IMR-90 (cell line): ENCODE data around the gene LRG1. TPM values are rescaled to one million over a fixed set of nuclear protein-coding genes. Genes with fewer than 3 reads are reported as not detected.

Experiments
- ATAC-seq: fragments of 200-7000 bp; cut with Tn5 transposase; 2 replicates; pipeline ENCODE4 v1.9.1; 2020; ENCODE audit warnings: low read depth, mild to moderate bottlenecking, moderate library complexity
- BruUV-seq: library from RNA; stranded (reverse); fragments of 400-500 nt; replicated peaks from 2 replicates; lab custom pipeline; 2021; lab: Mats Ljungman, UMichigan
- CTCF ChIA-PET: fragments of 300-600 bp; formaldehyde crosslinking; extraction: SDS; loops from one replicate; lab custom pipeline; 2021; ENCODE audit warnings: antibody characterized with exemption; lab: Yijun Ruan, JAX
- POLR2A ChIA-PET: fragments of 300-600 bp; sonication (Branson Sonifier 250); formaldehyde crosslinking; loops from one replicate; lab custom pipeline; 2022; ENCODE audit warnings: antibody characterized with exemption; ENCODE audit not compliant: unreplicated experiment; lab: Charles Lee
- DNase-seq: peaks from one replicate; pipeline ENCODE4 v3.0.0; 2013
- H2AFZ ChIP-seq: replicated peaks from 2 replicates; pipeline ENCODE3; 2013; ENCODE audit warnings: low read length, mild to moderate bottlenecking; ENCODE audit not compliant: poor library complexity
- H2AK5ac ChIP-seq: 2 replicates; pipeline ENCODE4 v1.6.1; 2013; ENCODE audit warnings: low read depth, low read length, inconsistent platforms
- H2AK9ac ChIP-seq: replicated peaks from 2 replicates; pipeline ENCODE3; 2013; ENCODE audit warnings: mild to moderate bottlenecking, low read depth, low read length, moderate library complexity; ENCODE audit not compliant: poor library complexity
- H2BK120ac ChIP-seq: 2 replicates; pipeline ENCODE4 v1.6.1; 2013; ENCODE audit warnings: low read depth, low read length, inconsistent platforms
- H2BK15ac ChIP-seq: 3 replicates; pipeline ENCODE4 v1.6.1; 2013; ENCODE audit warnings: low read depth, low read length, inconsistent platforms
- H2BK20ac ChIP-seq: 2 replicates; pipeline ENCODE4 v1.6.1; 2013; ENCODE audit warnings: low read depth, mild to moderate bottlenecking, inconsistent platforms, low read length, moderate library complexity
- H2BK5ac ChIP-seq: 2 replicates; pipeline ENCODE4 v1.6.1; 2013; ENCODE audit warnings: mild to moderate bottlenecking, low read depth, low read length, inconsistent platforms; ENCODE audit not compliant: poor library complexity, severe bottlenecking
- H3K14ac ChIP-seq: replicated peaks from 2 replicates; pipeline ENCODE4 v1.6.1; 2013; ENCODE audit warnings: low read depth, low read length, inconsistent platforms
- H3K18ac ChIP-seq: 2 replicates; pipeline ENCODE4 v1.6.1; 2013; ENCODE audit warnings: low read depth, low read length, control low read depth
- H3K23ac ChIP-seq: 2 replicates; pipeline ENCODE4 v1.6.1; 2013; ENCODE audit warnings: low read depth, low read length, inconsistent platforms
- H3K27ac ChIP-seq: 2 replicates; pipeline ENCODE4 v1.5.1; 2013; ENCODE audit warnings: mild to moderate bottlenecking, control low read depth, low read length; ENCODE audit not compliant: insufficient read depth
- H3K27me3 ChIP-seq: 2 replicates; pipeline ENCODE4 v1.6.1; 2013; ENCODE audit warnings: low read length; ENCODE audit not compliant: control insufficient read depth, insufficient read depth
- H3K36me3 ChIP-seq: 2 replicates; pipeline ENCODE4 v1.6.1; 2013; ENCODE audit warnings: low read length, mixed read lengths; ENCODE audit not compliant: control insufficient read depth, insufficient read depth
- H3K4ac ChIP-seq: 2 replicates; pipeline ENCODE4 v1.6.1; 2013; ENCODE audit warnings: low read depth, low read length, inconsistent platforms
- H3K4me1 ChIP-seq: 2 replicates; pipeline ENCODE4 v1.6.1; 2013; ENCODE audit warnings: low read length, mixed read lengths; ENCODE audit not compliant: control insufficient read depth, insufficient read depth
- H3K4me2 ChIP-seq: 2 replicates; pipeline ENCODE4 v1.6.1; 2013; ENCODE audit warnings: low read depth, mild to moderate bottlenecking, control low read depth, low read length, moderate library complexity
- H3K4me3 ChIP-seq: 2 replicates; pipeline ENCODE4 v1.5.1; 2013; ENCODE audit warnings: low read depth, mild to moderate bottlenecking, control low read depth, low read length, moderate library complexity; ENCODE audit not compliant: insufficient read depth
- H3K56ac ChIP-seq: 2 replicates; pipeline ENCODE4 v1.6.1; 2013; ENCODE audit warnings: low read length, inconsistent platforms; ENCODE audit not compliant: insufficient read depth; ENCODE audit errors: extremely low read depth
- H3K79me1 ChIP-seq, 2 experiments: 2 replicates each; pipeline ENCODE4 v1.6.1; 2013; ENCODE audit warnings: low read length in 2 of 2, inconsistent platforms in 1 of 2, low read depth in 1 of 2
- H3K9ac ChIP-seq: 2 replicates; pipeline ENCODE4 v1.6.1; 2013; ENCODE audit warnings: low read depth, low read length, control low read depth
- H3K9me1 ChIP-seq: 2 replicates; pipeline ENCODE4 v1.6.1; 2013; ENCODE audit warnings: low read length, inconsistent platforms; ENCODE audit not compliant: insufficient read depth
- H3K9me3 ChIP-seq: 2 replicates; pipeline ENCODE4 v1.6.1; 2013; ENCODE audit warnings: low read length; ENCODE audit not compliant: control insufficient read depth, insufficient read depth
- H4K20me1 ChIP-seq: 2 replicates; pipeline ENCODE4 v1.6.1; 2013; ENCODE audit warnings: low read length, inconsistent platforms; ENCODE audit not compliant: insufficient read depth
- H4K5ac ChIP-seq: 2 replicates; pipeline ENCODE4 v1.6.1; 2013; ENCODE audit warnings: mild to moderate bottlenecking, low read depth, low read length, control low read depth
- H4K8ac ChIP-seq, 2 experiments: 2 replicates each; pipeline ENCODE4 v1.6.1; 2013; ENCODE audit warnings: low read depth in 2 of 2, low read length in 2 of 2, control low read depth in 1 of 2, inconsistent platforms in 1 of 2
- H4K91ac ChIP-seq: 2 replicates; pipeline ENCODE4 v1.6.1; 2013; ENCODE audit warnings: low read depth, low read length, inconsistent platforms; ENCODE audit not compliant: insufficient read depth
- CEBPB ChIP-seq: IDR thresholded peaks from 2 replicates; pipeline ENCODE4 v1.6.1; 2012; ENCODE audit warnings: low read depth, low read length, improper control_type of control experiment
- MXI1 ChIP-seq: IDR thresholded peaks from 2 replicates; pipeline ENCODE4 v1.6.1; 2012; ENCODE audit warnings: low read depth, mild to moderate bottlenecking, low read length, moderate library complexity, borderline replicate concordance
- NFE2L2 ChIP-seq: fragments of 150-350 bp; IDR thresholded peaks from 2 replicates; pipeline ENCODE4 v1.6.1; 2016; ENCODE audit warnings: low read depth, mild to moderate bottlenecking, low read length
- POLR2A ChIP-seq: IDR thresholded peaks from 2 replicates; pipeline ENCODE4 v1.6.1; 2012; ENCODE audit warnings: mild to moderate bottlenecking, low read depth, low read length
- RCOR1 ChIP-seq: IDR thresholded peaks from 2 replicates; pipeline ENCODE4 v1.6.1; 2012; ENCODE audit warnings: mild to moderate bottlenecking, low read length, improper control_type of control experiment; ENCODE audit not compliant: insufficient replicate concordance
- SMC3 ChIP-seq: fragments of 150-350 bp; IDR thresholded peaks from 2 replicates; pipeline ENCODE4 v1.6.1; 2016; ENCODE audit warnings: low read depth, mild to moderate bottlenecking, antibody characterized with exemption, low read length, moderate library complexity
- WGBS, 2 experiments: methylation state at CpG; one replicate each; pipeline versions ENCODE4 v1.1.5 to v1.1.7; 2013; ENCODE audit warnings: missing lambda C conversion rate in 2 of 2; ENCODE audit not compliant: insufficient read length in 1 of 2; ENCODE audit errors: extremely low coverage in 2 of 2; 5-methylcytosine and 5-hydroxymethylcytosine counted together
- dilution Hi-C: fragments of 300-500 bp; cut with HindIII; formaldehyde crosslinking; loops from one replicate; pipeline ENCODE4 v1.14.3; 2018; ENCODE audit warnings: low sequenced_read_pairs; ENCODE audit not compliant: unreplicated experiment
- in situ Hi-C: fragments of 300-500 bp; cut with MboI; formaldehyde crosslinking; loops from 3 replicates; pipeline ENCODE4 v1.14.3; 2019; ENCODE audit warnings: low sequenced_read_pairs, inconsistent platforms, mixed read lengths
- intact Hi-C: fragments of 100-400 bp; cut with micrococcal nuclease; formaldehyde crosslinking; loops from 2 replicates; pipeline ENCODE4 v1.10.0; 2022
- polyA plus RNA-seq, 3 experiments: library from polyadenylated mRNA; depleted of rRNA; stranded (reverse); fragments of >200 nt; gene quantifications; 2 replicates each; pipeline ENCODE4 v1.2.3, GENCODE V29; 2012; ENCODE audit warnings: low replicate concordance in 1 of 3
- total RNA-seq: library from RNA; depleted of rRNA; stranded (reverse); fragments of >200 nt; gene quantifications from 2 replicates; pipeline ENCODE4 v1.2.3, GENCODE V29; 2012
- TF ChIP-seq, protein P1 (sequence below): fragments of 150-350 bp; IDR thresholded peaks from 2 replicates; pipeline ENCODE4 v1.6.1; 2016; ENCODE audit warnings: low read depth, mild to moderate bottlenecking, low read length, moderate library complexity, borderline replicate concordance
- TF ChIP-seq, protein P2 (sequence below): fragments of 150-350 bp; IDR thresholded peaks from 2 replicates; pipeline ENCODE4 v1.6.1; 2017; ENCODE audit warnings: mild to moderate bottlenecking, antibody characterized with exemption, low read length, low read depth

The LRG1 gene
- total and polyA plus RNA-seq, 2 of the 4 experiments (the other 2 are of a cell fraction) = not detected

DNA sequence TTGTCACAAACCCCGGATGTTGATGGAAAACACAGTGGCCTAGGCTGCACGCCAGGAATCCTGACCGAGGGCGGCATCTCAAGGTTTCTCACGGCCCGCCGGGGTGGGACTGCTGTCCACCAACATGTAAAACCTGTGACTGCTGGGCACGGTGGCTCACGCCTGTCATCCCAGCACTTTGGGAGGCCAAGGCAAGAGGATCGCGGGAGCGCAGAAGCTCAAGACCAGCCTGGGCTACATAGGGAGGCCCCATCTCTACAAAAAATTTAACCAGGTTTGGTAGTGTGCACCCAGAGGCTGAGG, 32.7 kb downstream of the LRG1 start:
- POLR2A ChIA-PET = no interaction called here
- 0 out of 2 replicates have a peak overlapping the region, but pooled peaks have one; percentile 8 for H2AK5ac ChIP-seq
- H4K91ac ChIP-seq = no peak overlapping the region
- DNase-seq = no peak
- H2AK9ac ChIP-seq = no peak overlapping the region
- no peak overlapping the region for H3K56ac ChIP-seq
- H3K27me3 ChIP-seq = no peaks in the 10 kb centered on the region
- H2BK5ac ChIP-seq = no peak overlapping the region
- no peak overlapping the region for H2BK120ac ChIP-seq
- no peak overlapping the region for H2BK15ac ChIP-seq
- in situ Hi-C loops = no loop called here
- CTCF ChIA-PET = no interaction called here
- H3K79me1 ChIP-seq = peaks cover 0 to 8% of the 10 kb centered on the region in 2 experiments; a peak in 1 of 4 replicates
- no peaks in the 10 kb centered on the region for H4K20me1 ChIP-seq
- no peak for ATAC-seq
- peaks cover 8% of the 10 kb centered on the region; the same call in 1 of the 2 replicates for H3K9me1 ChIP-seq
- dilution Hi-C loops = no loop called here
- no TSS peak for BruUV-seq
- H3K23ac ChIP-seq = no peak overlapping the region
- H3K4me3 ChIP-seq = no peak overlapping the region
- no peak overlapping the region for H3K18ac ChIP-seq
- no peak overlapping the region for H2BK20ac ChIP-seq
- 92% methylated on average over 5 of the region's 12 CpGs; no CpG with 5 or more reads in 1 of the 2 experiments for WGBS, 2 experiments
- H3K14ac ChIP-seq = no peak overlapping the region
- no peak overlapping the region for H3K4me2 ChIP-seq
- TF ChIP-seq RCOR1 = no peak
- no peak for TF ChIP-seq MXI1
- TF ChIP-seq, protein P1, sequence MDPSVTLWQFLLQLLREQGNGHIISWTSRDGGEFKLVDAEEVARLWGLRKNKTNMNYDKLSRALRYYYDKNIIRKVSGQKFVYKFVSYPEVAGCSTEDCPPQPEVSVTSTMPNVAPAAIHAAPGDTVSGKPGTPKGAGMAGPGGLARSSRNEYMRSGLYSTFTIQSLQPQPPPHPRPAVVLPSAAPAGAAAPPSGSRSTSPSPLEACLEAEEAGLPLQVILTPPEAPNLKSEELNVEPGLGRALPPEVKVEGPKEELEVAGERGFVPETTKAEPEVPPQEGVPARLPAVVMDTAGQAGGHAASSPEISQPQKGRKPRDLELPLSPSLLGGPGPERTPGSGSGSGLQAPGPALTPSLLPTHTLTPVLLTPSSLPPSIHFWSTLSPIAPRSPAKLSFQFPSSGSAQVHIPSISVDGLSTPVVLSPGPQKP = no peak
- TF ChIP-seq NFE2L2 = no peak
- no peak for TF ChIP-seq POLR2A
- TF ChIP-seq, protein P2, sequence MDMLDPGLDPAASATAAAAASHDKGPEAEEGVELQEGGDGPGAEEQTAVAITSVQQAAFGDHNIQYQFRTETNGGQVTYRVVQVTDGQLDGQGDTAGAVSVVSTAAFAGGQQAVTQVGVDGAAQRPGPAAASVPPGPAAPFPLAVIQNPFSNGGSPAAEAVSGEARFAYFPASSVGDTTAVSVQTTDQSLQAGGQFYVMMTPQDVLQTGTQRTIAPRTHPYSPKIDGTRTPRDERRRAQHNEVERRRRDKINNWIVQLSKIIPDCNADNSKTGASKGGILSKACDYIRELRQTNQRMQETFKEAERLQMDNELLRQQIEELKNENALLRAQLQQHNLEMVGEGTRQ = no peak
- TF ChIP-seq SMC3 = no peak
- no peak for TF ChIP-seq CEBPB
- H3K9ac ChIP-seq = no peak overlapping the region
- H3K27ac ChIP-seq = no peak overlapping the region
- H3K9me3 ChIP-seq = no peaks in the 10 kb centered on the region
- intact Hi-C loops = no loop called here
- H3K4ac ChIP-seq = no peak overlapping the region
- H2AFZ ChIP-seq = no peak overlapping the region
- peaks cover 29% of the 10 kb centered on the region for H3K36me3 ChIP-seq
- H3K4me1 ChIP-seq = peaks cover 4% of the 10 kb centered on the region
- peak overlapping the region in 1 of 2 experiments; percentile 27; a peak in 1 of 4 replicates for H4K8ac ChIP-seq
- no peak overlapping the region for H4K5ac ChIP-seq
